GM12872 (cell line): ENCODE measurements around the gene EYA3.
A peak's percentile ranks its signal among the peaks of the same experiment; 100 is the strongest.

ENCODE experiments used
- CTCF ChIP-seq: IDR thresholded peaks from 3 replicates; pipeline ENCODE4 v1.5.1; 2011; ENCODE audit warnings: low read depth, mild to moderate bottlenecking, low read length, moderate library complexity; ENCODE audit not compliant: insufficient read depth

EYA3 gene

DNA sequence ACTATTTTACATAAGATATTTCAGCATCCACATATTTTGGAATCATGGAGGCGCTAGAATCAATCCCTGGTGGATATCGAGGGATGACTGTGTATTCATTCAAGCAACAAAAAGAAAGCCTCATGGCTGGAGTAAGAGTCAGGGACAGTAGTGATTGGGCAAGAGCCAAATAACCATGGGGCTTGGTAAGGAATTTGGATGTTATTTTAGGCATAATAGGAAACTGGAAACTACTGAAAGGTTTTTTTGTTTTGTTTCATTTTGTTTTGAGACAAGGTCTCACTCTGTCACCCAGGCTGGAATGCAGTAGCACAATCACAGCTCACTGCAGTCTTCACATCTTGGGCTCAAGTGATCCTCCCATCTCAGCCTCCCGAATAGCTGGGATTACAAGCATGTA lies 33.8 kb upstream of the EYA3 start:
- TF ChIP-seq CTCF: no peak

DNA sequence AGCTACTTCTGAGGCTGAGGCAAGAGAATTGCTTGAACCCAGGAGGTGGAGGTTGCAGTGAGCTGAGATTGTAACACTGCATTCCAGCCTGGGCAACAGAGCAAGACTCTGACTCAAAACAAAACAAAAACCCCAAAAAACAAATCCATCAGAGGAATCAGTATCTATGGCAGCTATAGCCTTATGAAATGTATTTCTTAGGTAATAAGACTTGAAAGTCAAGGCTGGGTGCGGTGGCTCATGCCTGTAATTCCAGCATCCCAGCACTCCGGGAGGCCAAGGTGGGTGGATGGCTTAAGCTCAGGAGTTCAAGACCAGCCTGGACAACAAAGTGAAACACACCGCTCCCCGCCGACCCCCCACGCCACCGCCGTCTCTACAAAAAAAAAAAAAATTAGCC lies 31.1 kb upstream of the EYA3 start:
- no peak for TF ChIP-seq CTCF

- TF ChIP-seq CTCF: no peak
These were observed 30.4 kb upstream of the EYA3 start for GRCh38 chr1:28118640-28119307.

- no peak for TF ChIP-seq CTCF
These were observed 26.9 kb upstream of the EYA3 start for GRCh38 chr1:28115267-28115666.

- no peak for TF ChIP-seq CTCF
These were observed 26.4 kb upstream of the EYA3 start for GRCh38 chr1:28114844-28115243.

- no peak for TF ChIP-seq CTCF
These were observed 24.8 kb upstream of the EYA3 start for GRCh38 chr1:28113242-28113572.

- TF ChIP-seq CTCF: peak; percentile 63; the same call in 2 of the 3 replicates
These were observed 24.2 kb upstream of the EYA3 start for GRCh38 chr1:28112388-28113241.
